OCI-LY1 (cell line): Measurements from ENCODE around the gene GULP1.

ENCODE experiments used
- H2AFZ ChIP-seq: fragments of 200-600 bp; sonication (generic), shearing (Covaris generic); 2 replicates; pipeline ENCODE4 v1.6.0; 2014; ENCODE audit warnings: antibody characterized with exemption, mild to moderate bottlenecking, low read length
- H3F3A ChIP-seq: fragments of 200-600 bp; sonication (generic), shearing (Covaris generic); 2 replicates; pipeline ENCODE4 v1.6.0; 2014; ENCODE audit warnings: mild to moderate bottlenecking, antibody characterized with exemption, low read length, moderate library complexity; ENCODE audit not compliant: insufficient read depth
- H3K27ac ChIP-seq: fragments of 200-600 bp; sonication (generic); 2 replicates; pipeline ENCODE4 v1.5.1; 2014; ENCODE audit warnings: low read length, mixed run types, mild to moderate bottlenecking, low read depth; ENCODE audit not compliant: poor library complexity, severe bottlenecking
- H3K27me3 ChIP-seq: fragments of 200-600 bp; sonication (generic); 2 replicates; pipeline ENCODE4 v1.6.0; 2014; ENCODE audit warnings: antibody characterized with exemption, mild to moderate bottlenecking, low read length, moderate library complexity; ENCODE audit not compliant: insufficient read depth
- H3K36me3 ChIP-seq: fragments of 200-600 bp; sonication (generic); 2 replicates; pipeline ENCODE4 v1.6.1; 2014; ENCODE audit warnings: mild to moderate bottlenecking, antibody characterized with exemption, low read length, moderate library complexity, mixed read lengths; ENCODE audit not compliant: insufficient read depth
- H3K4me1 ChIP-seq: fragments of 200-600 bp; sonication (generic); 2 replicates; pipeline ENCODE4 v1.5.1; 2014; ENCODE audit warnings: mild to moderate bottlenecking, low read length, moderate library complexity; ENCODE audit not compliant: insufficient read depth, severe bottlenecking
- H3K4me2 ChIP-seq: fragments of 200-600 bp; sonication (generic), shearing (Covaris generic); 2 replicates; pipeline ENCODE4 v1.6.1; 2014; ENCODE audit warnings: low read length
- H3K4me3 ChIP-seq: fragments of 200-600 bp; sonication (generic); 2 replicates; pipeline ENCODE4 v1.5.1; 2014; ENCODE audit warnings: low read length, low read depth, mild to moderate bottlenecking, mixed read lengths; ENCODE audit not compliant: poor library complexity, severe bottlenecking
- H3K79me2 ChIP-seq: fragments of 200-600 bp; shearing (Covaris generic); 2 replicates; pipeline ENCODE4 v1.6.1; 2016; ENCODE audit warnings: mixed run types, low read length, mixed read lengths; ENCODE audit not compliant: insufficient read depth
- H3K9ac ChIP-seq: fragments of 200-600 bp; sonication (generic), shearing (Covaris generic); 2 replicates; pipeline ENCODE4 v1.6.1; 2014; ENCODE audit warnings: mild to moderate bottlenecking, low read length, mixed read lengths
- H3K9me2 ChIP-seq: fragments of 200-600 bp; sonication (generic), shearing (Covaris generic); 2 replicates; pipeline ENCODE4 v1.6.1; 2014; ENCODE audit warnings: low read depth, mild to moderate bottlenecking, low read length, mixed read lengths
- H3K9me3 ChIP-seq: fragments of 200-600 bp; shearing (Covaris generic); 2 replicates; pipeline ENCODE4 v1.6.1; 2014; ENCODE audit warnings: low read length, mixed read lengths
- H4K20me1 ChIP-seq: fragments of 200-600 bp; sonication (generic), shearing (Covaris generic); 2 replicates; pipeline ENCODE4 v1.6.0; 2016; ENCODE audit warnings: mild to moderate bottlenecking, low read length; ENCODE audit not compliant: insufficient read depth
- CTCF ChIP-seq: fragments of 200-600 bp; sonication (generic), shearing (Covaris generic); IDR thresholded peaks from 2 replicates; pipeline ENCODE4 v1.5.1; 2017; ENCODE audit warnings: mild to moderate bottlenecking, antibody characterized with exemption, low read length, moderate library complexity, mixed read lengths
- EZH2 ChIP-seq: fragments of 200-600 bp; sonication (generic), shearing (Covaris generic); IDR thresholded peaks from 2 replicates; pipeline ENCODE4 v1.8.0; 2017; ENCODE audit warnings: borderline replicate concordance, mixed run types, mild to moderate bottlenecking, antibody characterized with exemption, low read length, moderate library complexity, mixed read lengths

GULP1 gene

DNA sequence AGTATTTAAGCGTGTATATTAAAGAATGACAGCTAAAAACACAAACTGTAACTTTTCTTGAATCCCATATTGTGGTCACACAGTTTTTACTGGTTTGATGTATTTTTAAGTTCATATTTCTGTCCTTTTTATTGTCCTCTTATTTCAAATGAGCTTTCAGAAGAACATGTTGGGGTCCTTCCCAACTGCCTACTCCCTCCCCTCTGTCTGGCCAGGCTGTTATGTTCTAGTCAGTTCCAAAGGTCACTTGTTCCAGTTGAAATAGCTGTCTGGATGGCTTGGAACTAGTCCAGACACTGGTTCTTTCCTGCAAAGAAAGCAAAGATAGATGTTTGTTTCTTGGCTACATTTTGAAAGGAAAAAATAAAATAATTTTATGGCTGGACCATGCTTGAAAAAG lies 306.9 kb downstream of the GULP1 start:
- Histone ChIP-seq H3K27me3 (no peaks in the 10 kb centered on the region), H3F3A (no peaks in the 10 kb centered on the region), H4K20me1 (no peaks in the 10 kb centered on the region), H3K27ac (no peak overlapping the region), H3K4me1 (no peaks in the 10 kb centered on the region), H3K4me2 (no peak overlapping the region), H3K36me3 (no peaks in the 10 kb centered on the region), H3K4me3 (no peak overlapping the region), H3K9ac (no peak overlapping the region), H3K9me2 (no peaks in the 10 kb centered on the region), H2AFZ (no peak overlapping the region), H3K79me2 (no peaks in the 10 kb centered on the region), H3K9me3 (no peaks in the 10 kb centered on the region)
- TF ChIP-seq CTCF (no peak), EZH2 (no peak)

GRCh38 chr2:188599140-188599539 lies 307.5 kb downstream of the GULP1 start:
- H3K9me2 ChIP-seq: no peaks in the 10 kb centered on the region
- no peak overlapping the region for H2AFZ ChIP-seq
- no peak for TF ChIP-seq CTCF
- no peak overlapping the region for H3K4me3 ChIP-seq
- H3K36me3 ChIP-seq: no peaks in the 10 kb centered on the region
- no peaks in the 10 kb centered on the region for H4K20me1 ChIP-seq
- no peaks in the 10 kb centered on the region for H3K9me3 ChIP-seq
- H3K79me2 ChIP-seq: no peaks in the 10 kb centered on the region
- H3F3A ChIP-seq: no peaks in the 10 kb centered on the region
- H3K27ac ChIP-seq: no peak overlapping the region
- H3K4me2 ChIP-seq: no peak overlapping the region
- H3K9ac ChIP-seq: no peak overlapping the region
- no peaks in the 10 kb centered on the region for H3K27me3 ChIP-seq
- no peaks in the 10 kb centered on the region for H3K4me1 ChIP-seq

- Histone ChIP-seq H3K9ac (no peak overlapping the region), H3K4me3 (no peak overlapping the region), H3K9me3 (no peaks in the 10 kb centered on the region), H3K27me3 (no peaks in the 10 kb centered on the region), H3F3A (no peaks in the 10 kb centered on the region), H3K79me2 (no peaks in the 10 kb centered on the region), H3K27ac (no peak overlapping the region), H3K4me2 (no peak overlapping the region), H3K4me1 (no peaks in the 10 kb centered on the region), H3K36me3 (no peaks in the 10 kb centered on the region), H2AFZ (no peak overlapping the region), H4K20me1 (no peaks in the 10 kb centered on the region), H3K9me2 (no peaks in the 10 kb centered on the region)
- TF ChIP-seq EZH2: no peak
- TF ChIP-seq CTCF: no peak
These were observed 309.0 kb downstream of the GULP1 start for GRCh38 chr2:188600536-188601210.
